ENCODE results near the gene USP38.

GRCh38 chr4:143195581-143195980, 10.9 kb downstream of the USP38 start:
- TF ChIP-seq CTCF (IDR thresholded peaks at IDR 0.05; ENCODE audit: extremely low read depth in 1 of 2, insufficient read depth in 1 of 2, low read depth in 1 of 2, low read length in 2 of 2) (no peak), POLR2AphosphoS5 (IDR thresholded peaks at IDR 0.05; ENCODE audit: insufficient read depth, low read depth, low read length) (no peak), MYC (IDR thresholded peaks at IDR 0.05; ENCODE audit: low read depth, low read length) (no peak), JUN (IDR thresholded peaks at IDR 0.05; ENCODE audit: borderline replicate concordance, insufficient read depth, insufficient read length, low read depth) (no peak), EZH2 (IDR thresholded peaks at IDR 0.05; ENCODE audit: borderline replicate concordance, low read depth, low read length, severe bottlenecking) (no peak), POLR2A (IDR thresholded peaks at IDR 0.05; ENCODE audit: low read depth, low read length) (no peak)
